GM18951 (cell line): Measurements from ENCODE around the gene GLYATL2.

Experiments
- POLR2A ChIP-seq: IDR thresholded peaks from 4 replicates; pipeline ENCODE4 v1.6.1; 2011; ENCODE audit warnings: mild to moderate bottlenecking; ENCODE audit not compliant: insufficient read length, insufficient read depth; ENCODE audit errors: extremely low read depth
- in situ Hi-C: fragments of 300-500 bp; cut with MboI; formaldehyde crosslinking; loops from one replicate; pipeline ENCODE4 v1.12.0; 2022; ENCODE audit warnings: low sequenced_read_pairs, mixed read lengths, inconsistent platforms; ENCODE audit not compliant: unreplicated experiment

The GLYATL2 gene, protein sequence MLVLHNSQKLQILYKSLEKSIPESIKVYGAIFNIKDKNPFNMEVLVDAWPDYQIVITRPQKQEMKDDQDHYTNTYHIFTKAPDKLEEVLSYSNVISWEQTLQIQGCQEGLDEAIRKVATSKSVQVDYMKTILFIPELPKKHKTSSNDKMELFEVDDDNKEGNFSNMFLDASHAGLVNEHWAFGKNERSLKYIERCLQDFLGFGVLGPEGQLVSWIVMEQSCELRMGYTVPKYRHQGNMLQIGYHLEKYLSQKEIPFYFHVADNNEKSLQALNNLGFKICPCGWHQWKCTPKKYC

DNA sequence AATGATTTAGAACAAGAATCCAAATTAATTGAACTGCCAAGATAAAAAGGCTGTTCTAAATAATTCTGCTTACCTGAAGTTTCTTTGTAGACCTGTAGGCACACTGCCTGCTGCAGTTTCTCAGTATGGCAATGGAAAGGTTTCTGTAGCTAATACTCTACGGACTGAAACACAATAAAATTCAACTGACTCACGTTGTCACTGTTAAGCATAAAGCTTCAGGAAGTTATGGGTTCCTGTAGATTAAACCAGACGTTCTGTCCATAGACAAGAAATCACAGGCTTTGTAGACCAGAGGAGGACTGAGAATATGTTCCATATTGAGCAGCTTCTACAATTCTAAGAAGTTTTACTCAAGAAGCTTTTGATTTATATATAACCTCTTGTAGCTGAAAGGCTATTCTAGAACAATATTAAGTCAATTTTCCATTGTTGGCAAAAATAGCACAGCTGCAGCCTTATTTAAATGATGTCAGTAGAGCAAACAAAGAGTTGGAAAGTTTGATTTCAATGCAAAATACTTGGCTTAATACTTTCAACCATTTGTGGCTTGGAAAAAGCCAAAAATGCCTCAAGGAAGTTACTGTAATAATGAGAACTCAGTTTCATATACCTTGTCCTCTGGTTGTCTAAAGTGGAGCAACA lies at the start of gene GLYATL2:
GLYATL2 (minus strand) TSS at position 344 of the 645 bp plus-strand sequence. CDS start 5,092 bp downstream, outside the sequence.
- no peak for TF ChIP-seq POLR2A
- in situ Hi-C loops: no loop called here

GRCh38 chr11:58893899-58894298 lies 49.4 kb upstream of the GLYATL2 start:
- in situ Hi-C loops: no loop called here
- no peak for TF ChIP-seq POLR2A

DNA sequence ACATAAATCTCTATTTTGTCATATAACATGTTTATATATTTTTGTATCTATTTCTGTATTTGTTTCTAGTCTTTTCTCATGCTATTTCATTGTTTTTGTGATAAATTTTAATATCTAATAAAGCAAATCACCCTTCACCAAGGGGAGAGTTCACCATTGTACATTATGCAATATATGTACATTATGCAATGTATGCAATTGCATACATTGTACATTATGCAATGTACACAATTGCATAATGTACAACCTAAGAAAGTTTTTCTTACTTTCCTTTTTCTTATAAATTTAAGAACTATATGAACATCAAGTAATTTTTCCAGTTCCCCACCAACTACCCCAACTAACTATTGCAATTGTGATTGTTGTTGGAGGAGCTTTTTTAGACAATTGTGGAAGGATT lies 44.1 kb upstream of the GLYATL2 start:
- no peak for TF ChIP-seq POLR2A

DNA sequence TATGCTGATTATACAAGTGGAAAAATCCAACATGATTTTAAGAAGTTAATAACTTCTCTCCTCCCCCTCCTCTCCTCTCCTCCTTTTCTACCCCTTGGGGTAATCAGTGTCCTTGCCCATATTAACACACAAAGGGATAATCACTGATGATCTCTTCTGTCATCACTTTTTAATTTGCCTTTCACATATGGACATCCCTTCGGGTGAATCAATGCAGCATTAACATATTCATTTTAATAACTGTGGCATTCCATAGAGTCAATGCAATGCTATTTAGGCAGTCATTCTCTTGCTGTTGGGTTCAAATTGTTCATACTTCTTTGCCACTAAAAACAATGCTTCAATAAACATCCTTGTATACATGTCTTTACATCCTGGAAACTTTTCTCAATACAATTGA lies 42.9 kb upstream of the GLYATL2 start:
- no peak for TF ChIP-seq POLR2A
- in situ Hi-C loops: no loop called here

More for the DNA sequence above, 44.1 kb upstream of the GLYATL2 start:
- in situ Hi-C loops: no loop called here

- TF ChIP-seq POLR2A: no peak
- in situ Hi-C loops: no loop called here
Observed at GRCh38 chr11:58880625-58881024, 36.1 kb upstream of the GLYATL2 start.

DNA sequence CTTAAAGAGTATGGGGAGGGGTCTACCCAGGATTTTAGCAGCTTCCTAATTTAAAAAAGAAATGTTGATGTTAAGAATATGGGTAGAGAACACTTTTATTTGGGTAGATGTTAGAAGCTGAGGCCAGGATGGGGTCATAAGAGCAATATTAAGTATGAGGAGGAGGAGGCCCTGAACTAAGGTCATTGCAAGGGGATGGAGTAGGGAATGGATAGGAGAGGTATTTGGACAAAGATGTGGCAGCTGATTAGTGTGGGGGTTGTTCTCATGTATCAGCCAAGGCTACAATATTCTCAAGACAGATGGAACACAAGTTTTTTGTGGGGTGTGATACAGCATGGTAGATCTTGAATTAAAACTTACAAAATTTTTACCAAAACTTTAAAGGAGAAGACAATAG lies 35.7 kb upstream of the GLYATL2 start:
- no peak for TF ChIP-seq POLR2A
- in situ Hi-C loops: no loop called here

GRCh38 chr11:58867556-58867955 lies 23.1 kb upstream of the GLYATL2 start:
- in situ Hi-C loops: no loop called here
- no peak for TF ChIP-seq POLR2A

GRCh38 chr11:58866788-58867187 lies 22.3 kb upstream of the GLYATL2 start:
- in situ Hi-C loops: no loop called here

GRCh38 chr11:58864335-58864734 lies 19.8 kb upstream of the GLYATL2 start:
- TF ChIP-seq POLR2A: no peak
- in situ Hi-C loops: no loop called here

More at GRCh38 chr11:58866788-58867187, 22.3 kb upstream of the GLYATL2 start:
- no peak for TF ChIP-seq POLR2A

- in situ Hi-C loops: no loop called here
- no peak for TF ChIP-seq POLR2A
Observed at GRCh38 chr11:58863697-58864096, 19.2 kb upstream of the GLYATL2 start.

DNA sequence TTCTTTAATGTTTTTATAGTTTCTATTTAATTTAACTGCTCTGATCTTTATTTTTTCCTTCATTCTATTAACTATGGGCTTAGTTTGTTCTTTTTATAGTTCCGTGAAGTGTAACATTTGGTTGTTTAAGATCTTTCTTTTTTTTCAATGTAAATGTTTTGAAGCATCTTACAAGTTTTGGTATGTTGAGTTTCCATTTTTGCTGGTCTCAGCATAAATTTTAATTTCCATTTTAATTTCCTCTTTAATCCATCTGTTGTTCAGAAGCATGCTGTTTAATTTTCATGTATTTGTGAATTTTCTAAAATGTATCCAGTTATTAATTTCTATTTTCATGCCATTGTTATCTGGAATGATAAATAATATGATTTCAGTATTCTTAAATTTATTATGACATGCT lies 17.0 kb upstream of the GLYATL2 start:
- TF ChIP-seq POLR2A: no peak
- in situ Hi-C loops: no loop called here

DNA sequence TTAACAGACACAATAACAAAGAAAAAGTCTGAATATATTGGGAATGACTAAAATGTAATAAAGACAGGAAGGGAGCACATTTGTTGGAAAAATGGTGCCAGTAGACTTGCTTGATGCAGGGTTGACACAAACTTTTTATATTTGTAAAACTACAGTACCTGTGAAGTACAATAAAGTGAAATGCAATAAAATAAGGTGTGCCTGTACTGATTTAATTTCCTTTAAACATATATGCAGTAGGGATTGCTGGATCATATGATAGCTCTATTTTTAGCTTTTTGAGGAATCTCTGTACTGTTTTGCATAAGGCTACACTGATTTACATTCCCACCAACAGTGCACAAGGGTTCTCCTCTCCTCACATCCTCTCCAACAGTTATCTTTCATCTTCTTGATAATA lies 12.3 kb upstream of the GLYATL2 start:
- in situ Hi-C loops: loop anchor here (10.0 kb wide), 1 partner anchor 1702 kb away; no protein-coding TSS in a partner anchor
- TF ChIP-seq POLR2A: no peak

DNA sequence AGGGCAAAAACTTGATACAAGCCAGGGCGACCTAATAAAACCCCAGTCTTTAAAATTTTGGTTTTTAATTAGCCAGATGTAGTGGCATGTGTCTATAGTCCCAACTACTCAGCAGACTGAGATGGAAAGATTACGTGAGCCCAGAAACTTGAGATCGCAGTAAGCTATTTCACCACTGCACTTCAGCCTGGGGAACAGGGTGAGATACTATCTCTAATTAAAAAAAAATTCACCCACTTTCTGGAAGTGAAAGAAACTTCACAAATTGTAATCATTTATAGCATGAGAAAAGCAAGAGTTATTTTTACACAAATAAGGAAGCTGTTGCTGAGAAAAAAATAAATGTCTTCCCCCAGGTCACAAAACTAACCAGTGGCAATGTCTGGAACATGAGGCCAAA lies 882 bp upstream of the GLYATL2 start:
- in situ Hi-C loops: no loop called here
- TF ChIP-seq POLR2A: no peak
